ENCODE measurements around the gene SLC41A2.

DNA sequence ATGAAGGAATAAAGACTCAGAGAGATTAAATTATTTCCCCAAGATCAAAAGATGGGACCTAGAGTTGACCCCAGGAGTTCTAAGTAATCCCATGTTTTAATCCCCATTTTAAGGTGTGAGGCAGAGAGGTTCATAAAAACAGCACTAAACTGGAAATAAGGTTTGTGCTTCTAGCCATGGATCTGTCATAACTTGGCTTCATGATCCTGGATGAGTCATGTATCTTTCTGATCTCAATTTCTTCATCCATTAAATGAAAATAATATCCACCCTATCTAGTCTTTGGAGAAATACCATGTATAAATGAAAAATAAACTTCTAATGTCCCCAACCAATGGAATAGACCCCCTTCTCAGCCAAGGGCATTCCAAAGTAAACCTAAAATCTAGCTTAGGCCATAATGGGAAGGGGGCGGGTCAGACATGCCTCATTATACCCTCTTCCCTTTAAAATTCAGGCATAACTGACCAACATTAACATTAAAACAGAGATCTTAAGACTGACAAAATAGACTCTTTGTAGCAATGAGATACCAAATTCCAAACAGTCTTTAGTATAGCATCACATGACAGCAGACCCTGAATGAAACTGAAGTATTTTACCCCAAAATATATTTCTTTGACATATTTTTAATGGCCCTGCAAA, 47.8 kb downstream of the SLC41A2 start:
- TF ChIP-seq, protein P1, sequence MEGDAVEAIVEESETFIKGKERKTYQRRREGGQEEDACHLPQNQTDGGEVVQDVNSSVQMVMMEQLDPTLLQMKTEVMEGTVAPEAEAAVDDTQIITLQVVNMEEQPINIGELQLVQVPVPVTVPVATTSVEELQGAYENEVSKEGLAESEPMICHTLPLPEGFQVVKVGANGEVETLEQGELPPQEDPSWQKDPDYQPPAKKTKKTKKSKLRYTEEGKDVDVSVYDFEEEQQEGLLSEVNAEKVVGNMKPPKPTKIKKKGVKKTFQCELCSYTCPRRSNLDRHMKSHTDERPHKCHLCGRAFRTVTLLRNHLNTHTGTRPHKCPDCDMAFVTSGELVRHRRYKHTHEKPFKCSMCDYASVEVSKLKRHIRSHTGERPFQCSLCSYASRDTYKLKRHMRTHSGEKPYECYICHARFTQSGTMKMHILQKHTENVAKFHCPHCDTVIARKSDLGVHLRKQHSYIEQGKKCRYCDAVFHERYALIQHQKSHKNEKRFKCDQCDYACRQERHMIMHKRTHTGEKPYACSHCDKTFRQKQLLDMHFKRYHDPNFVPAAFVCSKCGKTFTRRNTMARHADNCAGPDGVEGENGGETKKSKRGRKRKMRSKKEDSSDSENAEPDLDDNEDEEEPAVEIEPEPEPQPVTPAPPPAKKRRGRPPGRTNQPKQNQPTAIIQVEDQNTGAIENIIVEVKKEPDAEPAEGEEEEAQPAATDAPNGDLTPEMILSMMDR (IDR thresholded peaks at IDR 0.05; ENCODE audit: low read depth, low read length, poor library complexity, severe bottlenecking) = no peak
- TF ChIP-seq EZH2phosphoT487 (IDR thresholded peaks at IDR 0.05; ENCODE audit: borderline replicate concordance, low read length) = no peak
